Epithelial cell of esophagus (primary cell): ENCODE measurements around the gene FBXW8.

Experiments used
- DNase-seq: peaks from one replicate; pipeline ENCODE4 v3.0.0; 2010; ENCODE audit warnings: low read depth
- H3K4me3 ChIP-seq: 2 replicates; pipeline ENCODE4 v1.5.1; 2011; ENCODE audit warnings: mild to moderate bottlenecking, low read length, control low read depth
- TF ChIP-seq, protein P1 (sequence below): IDR thresholded peaks from 2 replicates; pipeline ENCODE4 v1.5.1; 2011; ENCODE audit warnings: low read depth, mild to moderate bottlenecking, low read length, control low read depth, inconsistent platforms; ENCODE audit not compliant: insufficient read depth; ENCODE audit errors: missing control alignments

FBXW8 gene

DNA sequence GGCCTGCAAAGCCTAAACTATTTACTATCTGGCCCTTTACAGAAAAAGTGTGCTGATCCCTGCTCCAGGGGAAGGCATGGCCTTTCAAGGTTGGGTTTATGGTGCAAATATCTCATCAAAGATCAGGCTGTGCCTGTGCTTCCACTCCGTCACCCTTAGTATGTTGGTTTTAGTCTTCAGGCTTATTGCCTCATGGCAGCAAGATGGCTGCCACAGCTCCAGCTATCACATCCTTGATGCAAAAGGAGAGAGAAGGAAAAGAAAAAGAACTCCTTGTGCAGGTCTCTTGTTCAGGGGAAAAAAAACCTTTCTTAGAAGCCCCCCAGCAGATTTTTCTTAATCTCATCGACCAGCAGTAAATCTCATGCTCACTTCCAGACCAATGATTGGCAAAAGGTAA lies 20.4 kb upstream of the FBXW8 start:
- no peak overlapping the region for H3K4me3 ChIP-seq
- TF ChIP-seq, protein P1, sequence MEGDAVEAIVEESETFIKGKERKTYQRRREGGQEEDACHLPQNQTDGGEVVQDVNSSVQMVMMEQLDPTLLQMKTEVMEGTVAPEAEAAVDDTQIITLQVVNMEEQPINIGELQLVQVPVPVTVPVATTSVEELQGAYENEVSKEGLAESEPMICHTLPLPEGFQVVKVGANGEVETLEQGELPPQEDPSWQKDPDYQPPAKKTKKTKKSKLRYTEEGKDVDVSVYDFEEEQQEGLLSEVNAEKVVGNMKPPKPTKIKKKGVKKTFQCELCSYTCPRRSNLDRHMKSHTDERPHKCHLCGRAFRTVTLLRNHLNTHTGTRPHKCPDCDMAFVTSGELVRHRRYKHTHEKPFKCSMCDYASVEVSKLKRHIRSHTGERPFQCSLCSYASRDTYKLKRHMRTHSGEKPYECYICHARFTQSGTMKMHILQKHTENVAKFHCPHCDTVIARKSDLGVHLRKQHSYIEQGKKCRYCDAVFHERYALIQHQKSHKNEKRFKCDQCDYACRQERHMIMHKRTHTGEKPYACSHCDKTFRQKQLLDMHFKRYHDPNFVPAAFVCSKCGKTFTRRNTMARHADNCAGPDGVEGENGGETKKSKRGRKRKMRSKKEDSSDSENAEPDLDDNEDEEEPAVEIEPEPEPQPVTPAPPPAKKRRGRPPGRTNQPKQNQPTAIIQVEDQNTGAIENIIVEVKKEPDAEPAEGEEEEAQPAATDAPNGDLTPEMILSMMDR, result no peak
- no peak for DNase-seq

DNA sequence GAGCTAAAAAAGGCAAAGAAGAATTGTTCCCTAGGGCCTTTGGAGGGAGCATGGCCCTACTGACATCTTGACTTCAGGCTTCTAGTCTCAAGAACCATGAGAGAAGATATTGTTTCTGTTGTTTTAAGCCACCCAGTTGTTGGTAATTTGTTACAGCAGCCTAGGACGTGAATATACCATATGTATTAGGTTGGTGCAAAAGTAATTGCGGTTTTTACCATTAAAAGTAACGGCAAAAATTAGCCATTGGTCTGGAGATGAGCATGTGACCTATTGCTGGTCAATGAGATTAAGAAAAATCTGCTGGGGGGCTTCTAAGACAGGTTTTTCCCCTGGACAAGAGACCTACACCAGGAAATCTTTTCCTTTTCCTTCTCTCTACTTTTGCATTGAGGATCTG lies 19.7 kb upstream of the FBXW8 start:
- no peak for DNase-seq
- TF ChIP-seq, protein P1, result no peak
- H3K4me3 ChIP-seq, result no peak overlapping the region

DNA sequence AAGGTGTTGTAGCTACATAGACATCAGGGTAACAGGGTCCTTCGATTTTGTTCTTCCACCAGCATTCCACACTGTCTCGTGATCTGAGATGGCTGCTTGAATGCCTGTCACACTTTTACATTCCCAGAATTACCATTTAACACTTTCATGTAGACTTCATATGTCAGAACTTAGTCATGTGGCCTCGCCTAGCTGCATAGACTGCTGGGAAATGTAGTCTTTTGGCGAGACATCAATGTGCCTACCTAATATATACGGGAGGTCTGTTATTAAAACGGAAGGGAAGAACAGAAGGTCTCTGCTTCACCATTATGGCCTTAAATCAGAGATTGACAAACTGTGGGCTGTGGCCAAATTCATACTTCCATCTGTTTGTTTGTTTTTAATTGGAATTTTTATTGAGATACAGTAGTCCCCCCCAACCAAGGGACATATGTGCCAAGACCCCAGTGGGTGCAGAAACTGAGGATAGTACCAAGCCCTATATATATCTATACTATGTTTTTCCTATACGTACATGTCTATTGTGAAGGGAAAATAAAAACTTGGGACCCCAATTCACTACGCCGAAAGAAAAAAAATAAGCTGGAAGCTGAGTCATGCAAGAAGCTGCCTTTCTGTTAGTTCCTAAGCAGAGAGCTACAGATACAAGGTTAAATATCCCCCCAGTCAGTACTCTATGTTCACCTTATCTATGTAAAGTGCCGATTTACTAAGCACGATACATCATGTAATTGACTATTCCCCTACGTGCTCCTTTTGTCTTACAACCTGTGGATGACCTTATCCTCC lies 18.2 kb upstream of the FBXW8 start:
- TF ChIP-seq, protein P1, result no peak
- DNase-seq, result peak; percentile 44
- H3K4me3 ChIP-seq, result no peak overlapping the region

DNA sequence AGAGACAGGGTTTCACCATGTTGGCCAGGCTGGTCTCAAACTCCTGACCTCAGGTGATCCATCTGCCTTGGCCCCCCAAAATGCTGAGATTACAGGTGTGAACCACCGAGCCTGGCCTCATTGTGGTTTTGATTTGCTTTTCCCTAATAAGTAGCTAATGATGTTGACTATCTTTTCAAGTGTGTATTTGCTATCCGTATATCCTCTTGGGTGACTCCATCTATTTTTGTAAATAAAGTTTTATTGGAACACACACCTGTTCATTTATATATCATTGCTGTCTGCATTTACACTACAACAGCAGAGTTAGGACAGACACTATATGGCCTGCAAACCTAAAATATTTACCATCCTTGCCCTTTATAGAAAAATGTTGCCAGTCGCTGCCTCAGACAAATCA lies 15.8 kb upstream of the FBXW8 start:
- TF ChIP-seq, protein P1, result no peak
- no peak for DNase-seq
- no peak overlapping the region for H3K4me3 ChIP-seq

DNA sequence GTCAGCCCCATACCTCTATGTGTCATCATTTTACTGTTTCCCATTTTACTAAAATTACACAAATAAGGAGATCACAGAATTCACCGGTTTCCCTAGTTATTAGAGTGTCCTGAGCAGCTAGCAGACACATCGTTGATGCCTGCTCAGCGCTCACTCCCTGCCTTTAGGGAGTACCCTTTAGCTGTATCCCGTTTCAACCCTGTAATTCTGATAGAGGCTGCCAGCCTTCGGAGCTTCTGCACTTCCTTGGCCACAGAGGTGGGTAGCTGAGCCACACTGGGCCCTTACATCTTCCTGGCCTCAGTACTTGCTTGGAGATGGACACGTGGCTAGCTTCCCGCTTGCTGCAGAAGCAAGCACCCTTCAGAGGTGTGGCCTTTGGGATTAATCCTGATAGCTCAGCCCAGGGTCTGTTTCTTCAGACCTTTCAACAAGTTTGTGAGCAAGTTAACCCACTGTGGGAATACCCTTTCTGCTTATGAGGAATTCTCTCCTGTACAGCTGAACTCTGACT lies 14.3 kb upstream of the FBXW8 start:
- H3K4me3 ChIP-seq, result no peak overlapping the region
- TF ChIP-seq, protein P1, result no peak

DNA sequence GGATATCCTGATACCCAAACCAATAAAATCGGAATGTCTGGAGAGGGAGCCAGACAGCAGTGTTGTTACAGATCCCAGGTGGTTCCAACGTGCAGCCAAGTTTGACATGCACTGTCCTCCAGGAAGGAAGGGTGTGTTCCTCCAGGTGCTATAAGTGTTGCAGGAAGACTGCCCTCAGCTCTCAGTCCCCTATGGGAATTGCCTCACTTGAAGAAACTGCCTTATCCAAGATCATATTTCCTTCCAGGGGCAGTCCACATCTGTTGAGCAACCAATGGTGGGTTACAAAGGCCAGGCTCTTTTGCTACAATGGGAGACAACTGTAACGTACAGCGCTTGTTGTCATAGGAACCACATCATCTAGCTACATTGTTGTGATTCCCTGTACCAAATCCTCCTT lies 13.3 kb upstream of the FBXW8 start:
- TF ChIP-seq, protein P1, result no peak
- H3K4me3 ChIP-seq, result no peak overlapping the region
- DNase-seq, result no peak

More for the DNA sequence above, 14.3 kb upstream of the FBXW8 start:
- no peak for DNase-seq

DNA sequence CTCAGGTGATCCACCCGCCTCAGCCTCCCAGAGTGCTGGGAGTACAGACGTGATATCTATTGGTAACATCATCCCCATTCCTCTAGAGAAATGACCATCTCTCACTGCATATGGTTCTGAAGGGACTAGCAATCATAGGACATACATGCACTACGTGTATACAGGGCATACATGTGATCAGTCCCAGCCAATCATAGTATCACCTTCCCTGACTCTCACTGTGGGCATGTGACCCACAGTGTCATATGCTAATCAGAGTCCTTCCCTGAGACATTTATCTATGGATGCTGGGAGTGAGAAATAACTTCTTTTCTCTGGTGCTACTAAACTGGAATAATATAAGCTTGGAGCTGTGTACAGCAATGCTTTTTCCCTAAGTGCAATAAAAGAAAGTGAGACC lies 12.1 kb upstream of the FBXW8 start:
- no peak for DNase-seq
- no peak overlapping the region for H3K4me3 ChIP-seq
- TF ChIP-seq, protein P1, result no peak
